ENCODE data around the gene SPPL3. TPM values are rescaled to one million over a fixed set of nuclear protein-coding genes. Genes with fewer than 3 reads are reported as not detected.
"Not testable (repeated sequence)": the region's sequence is repeated elsewhere in the genome, so short reads cannot be mapped to it uniquely, and the experiment has no call there.

Gene SPPL3
- total and polyA plus RNA-seq, 8 donors, result 44.5 to 76.2 (median 68.1) TPM

GRCh38 chr12:120909633-120910298 lies 5.6 kb upstream of the SPPL3 start:
- peak; percentile 54 for ATAC-seq
- Histone ChIP-seq H3K27ac (no peak overlapping the region), H3K4me3 (no peak overlapping the region), H3K9me3 (no peaks in the 10 kb centered on the region), H3K27me3 (no peaks in the 10 kb centered on the region), H3K4me1 (peaks cover 0 to 2% of the 10 kb centered on the region in 2 donors), H3K36me3 (no peaks in the 10 kb centered on the region)
- intact Hi-C loops (cut with DNase I), result no loop called here
- DNase-seq, result no peak
- no peak for TF ChIP-seq CTCF (IDR thresholded peaks at IDR 0.05)

- Histone ChIP-seq H3K27me3 (no peaks in the 10 kb centered on the region), H3K4me3 (no peak overlapping the region), H3K4me1 (peaks cover 12 to 26% of the 10 kb centered on the region in 2 donors), H3K9me3 (no peaks in the 10 kb centered on the region), H3K36me3 (no peaks in the 10 kb centered on the region), H3K27ac (no peak overlapping the region)
- ATAC-seq, result no peak
- no peak for DNase-seq
- no peak for TF ChIP-seq CTCF (IDR thresholded peaks at IDR 0.05)
- intact Hi-C loops (cut with DNase I), result no loop called here
Measured at GRCh38 chr12:120905856-120906384, 1.8 kb upstream of the SPPL3 start.

GRCh38 chr12:120903412-120904196 lies 554 bp downstream of the SPPL3 start:
- peak; percentile 18 to 89 (median 59) for DNase-seq
- no peaks in the 10 kb centered on the region for H3K27me3 ChIP-seq
- peaks cover 12 to 29% of the 10 kb centered on the region in 2 donors for H3K4me1 ChIP-seq
- intact Hi-C loops (cut with DNase I), result no loop called here
- H3K27ac ChIP-seq, result peak overlapping the region; percentile 79 to 92
- no peak for TF ChIP-seq CTCF (IDR thresholded peaks at IDR 0.05)
- H3K36me3 ChIP-seq, result no peaks in the 10 kb centered on the region
- ATAC-seq, result peak; percentile 66
- no peaks in the 10 kb centered on the region for H3K9me3 ChIP-seq
- H3K4me3 ChIP-seq, result peak overlapping the region; percentile 86 to 96

GRCh38 chr12:120902846-120903411 lies 1.2 kb downstream of the SPPL3 start:
- peaks cover 12 to 29% of the 10 kb centered on the region in 2 donors for H3K4me1 ChIP-seq
- H3K4me3 ChIP-seq, result peak overlapping the region; percentile 86 to 96
- intact Hi-C loops (cut with DNase I), result no loop called here
- no peak for ATAC-seq
- no peak for TF ChIP-seq CTCF (IDR thresholded peaks at IDR 0.05)
- no peaks in the 10 kb centered on the region for H3K9me3 ChIP-seq
- H3K36me3 ChIP-seq, result no peaks in the 10 kb centered on the region
- peak overlapping the region; percentile 79 to 92 for H3K27ac ChIP-seq
- peak in 2 of 4 donors; percentile 7 to 21 for DNase-seq
- no peaks in the 10 kb centered on the region for H3K27me3 ChIP-seq

GRCh38 chr12:120901818-120902217 lies 2.3 kb downstream of the SPPL3 start:
- H3K4me3 ChIP-seq, result no peak overlapping the region
- H3K9me3 ChIP-seq, result no peaks in the 10 kb centered on the region
- ATAC-seq, result no peak
- peaks cover 12 to 29% of the 10 kb centered on the region in 2 donors for H3K4me1 ChIP-seq
- TF ChIP-seq CTCF (IDR thresholded peaks at IDR 0.05), result no peak
- no peaks in the 10 kb centered on the region for H3K36me3 ChIP-seq
- H3K27me3 ChIP-seq, result no peaks in the 10 kb centered on the region
- H3K27ac ChIP-seq, result no peak overlapping the region
- intact Hi-C loops (cut with DNase I), result no loop called here
- DNase-seq, result no peak

GRCh38 chr12:120901101-120901500 lies 3.1 kb downstream of the SPPL3 start:
- H3K4me3 ChIP-seq; H3K27ac ChIP-seq; intact Hi-C loops (cut with DNase I); H3K27me3 ChIP-seq; DNase-seq; ATAC-seq; H3K36me3 ChIP-seq; H3K9me3 ChIP-seq: not testable (repeated sequence)
- peaks cover 12 to 34% of the 10 kb centered on the region in 2 donors for H3K4me1 ChIP-seq
